Measurements from ENCODE around the gene MYO3B. TPM values are rescaled to one million over a fixed set of nuclear protein-coding genes. Genes with fewer than 3 reads are reported as not detected.

Gene MYO3B
- total RNA-seq, 5 donors from 2014 or later (not counting 1 experiment from before 2014, with no cell fraction given) = 0.26 to 0.28 TPM; not detected in 3

- CTCF ChIA-PET = interaction anchor here in 1 of 2 donors (0.8 kb wide), 1 partner anchor 13 kb away, joined by 3 read pairs; no protein-coding TSS in a partner anchor
- DNase-seq (no peak), ATAC-seq (replicated peaks in 1 of 4) (no peak)
- no peaks in the 10 kb centered on the region for H3K9me3 ChIP-seq
- no peaks in the 10 kb centered on the region for H3K4me1 ChIP-seq (ENCODE audit: control insufficient read depth in 1 of 2, extremely low read depth in 1 of 2, insufficient read depth in 2 of 2, low read length in 2 of 2)
- POLR2A ChIA-PET = interaction anchor here (0.5 to 0.6 kb wide), 2 partner anchors 462 to 1151 kb away, joined by 3 read pairs; no protein-coding TSS in a partner anchor
- Mint-ChIP-seq H3K27me3 (peaks cover 15 to 30% of the 10 kb centered on the region in 2 donors), H3K4me1 (no peaks in the 10 kb centered on the region), H3K36me3 (no peaks in the 10 kb centered on the region), H3K27ac (no peak overlapping the region), H3K4me3 (no peak overlapping the region), H3K9me3 (no peaks in the 10 kb centered on the region)
- no peaks in the 10 kb centered on the region for H3K36me3 ChIP-seq (ENCODE audit: control insufficient read depth in 2 of 2, extremely low read depth in 1 of 2, insufficient read depth in 1 of 2, low read length in 1 of 2)
- H3K27me3 ChIP-seq (replicated peaks in 1 of 2; ENCODE audit: control insufficient read depth in 2 of 2, extremely low read depth in 1 of 2, insufficient read depth in 2 of 2, low read length in 1 of 2) = no peaks in the 10 kb centered on the region
- no peak overlapping the region for H3K4me3 ChIP-seq (ENCODE audit: control insufficient read depth in 1 of 2, extremely low read depth in 1 of 2, low read length in 1 of 2)
- no peak overlapping the region for H3K27ac ChIP-seq (ENCODE audit: low read length)
- no CpG with 5 or more reads among the region's 2 CpGs for WGBS (ENCODE audit: insufficient coverage)
These were observed 203.7 kb downstream of the MYO3B start for GRCh38 chr2:170381678-170382077.

- ChIA-PET POLR2A (no interaction called here), CTCF (no interaction called here)
- Histone ChIP-seq H3K27me3 (replicated peaks in 1 of 2; ENCODE audit: control insufficient read depth in 2 of 2, extremely low read depth in 1 of 2, insufficient read depth in 2 of 2, low read length in 1 of 2) (no peaks in the 10 kb centered on the region), H3K9me3 (no peaks in the 10 kb centered on the region), H3K4me3 (ENCODE audit: control insufficient read depth in 1 of 2, extremely low read depth in 1 of 2, low read length in 1 of 2) (no peak overlapping the region), H3K27ac (ENCODE audit: low read length) (no peak overlapping the region), H3K4me1 (ENCODE audit: control insufficient read depth in 1 of 2, extremely low read depth in 1 of 2, insufficient read depth in 2 of 2, low read length in 2 of 2) (no peaks in the 10 kb centered on the region), H3K36me3 (ENCODE audit: control insufficient read depth in 2 of 2, extremely low read depth in 1 of 2, insufficient read depth in 1 of 2, low read length in 1 of 2) (no peaks in the 10 kb centered on the region)
- no peak for ATAC-seq (replicated peaks in 1 of 4)
- Mint-ChIP-seq H3K27ac (no peak overlapping the region), H3K36me3 (no peaks in the 10 kb centered on the region), H3K9me3 (no peaks in the 10 kb centered on the region), H3K27me3 (peaks cover 21 to 26% of the 10 kb centered on the region in 2 donors), H3K4me1 (no peaks in the 10 kb centered on the region), H3K4me3 (no peak overlapping the region)
- DNase-seq = no peak
- WGBS (ENCODE audit: insufficient coverage) = 79% methylated on average over 3 of the region's 3 CpGs
These were observed 208.6 kb downstream of the MYO3B start for GRCh38 chr2:170386554-170386953.

GRCh38 chr2:170391018-170391417, 213.1 kb downstream of the MYO3B start:
- Mint-ChIP-seq H3K27me3 (peaks cover 27 to 45% of the 10 kb centered on the region in 2 donors), H3K27ac (no peak overlapping the region), H3K4me3 (no peak overlapping the region), H3K4me1 (no peaks in the 10 kb centered on the region), H3K9me3 (no peaks in the 10 kb centered on the region), H3K36me3 (no peaks in the 10 kb centered on the region)
- H3K27me3 ChIP-seq (replicated peaks in 1 of 2; ENCODE audit: control insufficient read depth in 2 of 2, extremely low read depth in 1 of 2, insufficient read depth in 2 of 2, low read length in 1 of 2) = no peaks in the 10 kb centered on the region
- H3K4me1 ChIP-seq (ENCODE audit: control insufficient read depth in 1 of 2, extremely low read depth in 1 of 2, insufficient read depth in 2 of 2, low read length in 2 of 2) = no peaks in the 10 kb centered on the region
- no peak overlapping the region for H3K27ac ChIP-seq (ENCODE audit: low read length)
- WGBS (ENCODE audit: insufficient coverage) = no CpG with 5 or more reads among the region's 2 CpGs
- ATAC-seq (replicated peaks in 1 of 4) (no peak), DNase-seq (no peak)
- H3K9me3 ChIP-seq = no peaks in the 10 kb centered on the region
- no peaks in the 10 kb centered on the region for H3K36me3 ChIP-seq (ENCODE audit: control insufficient read depth in 2 of 2, extremely low read depth in 1 of 2, insufficient read depth in 1 of 2, low read length in 1 of 2)
- CTCF ChIA-PET = no interaction called here
- POLR2A ChIA-PET = no interaction called here
- no peak overlapping the region for H3K4me3 ChIP-seq (ENCODE audit: control insufficient read depth in 1 of 2, extremely low read depth in 1 of 2, low read length in 1 of 2)

GRCh38 chr2:170391697-170392096, 213.8 kb downstream of the MYO3B start:
- Mint-ChIP-seq H3K4me3 (no peak overlapping the region), H3K27ac (no peak overlapping the region), H3K9me3 (no peaks in the 10 kb centered on the region), H3K4me1 (no peaks in the 10 kb centered on the region), H3K27me3 (peaks cover 25 to 43% of the 10 kb centered on the region in 2 donors), H3K36me3 (no peaks in the 10 kb centered on the region)
- Histone ChIP-seq H3K4me3 (ENCODE audit: control insufficient read depth in 1 of 2, extremely low read depth in 1 of 2, low read length in 1 of 2) (no peak overlapping the region), H3K9me3 (no peaks in the 10 kb centered on the region), H3K36me3 (ENCODE audit: control insufficient read depth in 2 of 2, extremely low read depth in 1 of 2, insufficient read depth in 1 of 2, low read length in 1 of 2) (no peaks in the 10 kb centered on the region), H3K4me1 (ENCODE audit: control insufficient read depth in 1 of 2, extremely low read depth in 1 of 2, insufficient read depth in 2 of 2, low read length in 2 of 2) (no peaks in the 10 kb centered on the region), H3K27ac (ENCODE audit: low read length) (no peak overlapping the region), H3K27me3 (replicated peaks in 1 of 2; ENCODE audit: control insufficient read depth in 2 of 2, extremely low read depth in 1 of 2, insufficient read depth in 2 of 2, low read length in 1 of 2) (no peaks in the 10 kb centered on the region)
- no CpG with 5 or more reads among the region's 5 CpGs for WGBS (ENCODE audit: insufficient coverage)
- CTCF ChIA-PET = interaction anchor here in 1 of 2 donors (0.7 kb wide), 3 partner anchors 17 to 44 kb away, joined by 3 to 7 read pairs (median 6); no protein-coding TSS in a partner anchor
- no peak for ATAC-seq (replicated peaks in 1 of 4)
- POLR2A ChIA-PET = no interaction called here
- no peak for DNase-seq

GRCh38 chr2:170393861-170394498, 216.0 kb downstream of the MYO3B start:
- WGBS (ENCODE audit: insufficient coverage) = no CpG with 5 or more reads among the region's 2 CpGs
- POLR2A ChIA-PET = no interaction called here
- ATAC-seq (replicated peaks in 1 of 4) (no peak), DNase-seq (no peak)
- Histone ChIP-seq H3K36me3 (ENCODE audit: control insufficient read depth in 2 of 2, extremely low read depth in 1 of 2, insufficient read depth in 1 of 2, low read length in 1 of 2) (no peaks in the 10 kb centered on the region), H3K27me3 (replicated peaks in 1 of 2; ENCODE audit: control insufficient read depth in 2 of 2, extremely low read depth in 1 of 2, insufficient read depth in 2 of 2, low read length in 1 of 2) (no peaks in the 10 kb centered on the region), H3K4me1 (ENCODE audit: control insufficient read depth in 1 of 2, extremely low read depth in 1 of 2, insufficient read depth in 2 of 2, low read length in 2 of 2) (no peaks in the 10 kb centered on the region), H3K27ac (ENCODE audit: low read length) (no peak overlapping the region), H3K4me3 (ENCODE audit: control insufficient read depth in 1 of 2, extremely low read depth in 1 of 2, low read length in 1 of 2) (no peak overlapping the region), H3K9me3 (no peaks in the 10 kb centered on the region)
- Mint-ChIP-seq H3K36me3 (no peaks in the 10 kb centered on the region), H3K27me3 (peaks cover 35 to 50% of the 10 kb centered on the region in 2 donors), H3K27ac (no peak overlapping the region), H3K4me1 (peaks cover 0 to 4% (median 0%) of the 10 kb centered on the region in 3 donors), H3K9me3 (no peaks in the 10 kb centered on the region), H3K4me3 (no peak overlapping the region)
- CTCF ChIA-PET = interaction anchor here in 1 of 2 donors (0.8 kb wide), 1 partner anchor 32 kb away, joined by 3 read pairs; no protein-coding TSS in a partner anchor

- Mint-ChIP-seq H3K4me1 (peaks cover 0 to 4% (median 0%) of the 10 kb centered on the region in 3 donors), H3K9me3 (no peaks in the 10 kb centered on the region), H3K4me3 (no peak overlapping the region), H3K27me3 (peaks cover 39 to 44% of the 10 kb centered on the region in 2 donors), H3K36me3 (no peaks in the 10 kb centered on the region), H3K27ac (no peak overlapping the region)
- ATAC-seq (replicated peaks in 1 of 4) (no peak), DNase-seq (no peak)
- Histone ChIP-seq H3K27me3 (replicated peaks in 1 of 2; ENCODE audit: control insufficient read depth in 2 of 2, extremely low read depth in 1 of 2, insufficient read depth in 2 of 2, low read length in 1 of 2) (no peaks in the 10 kb centered on the region), H3K36me3 (ENCODE audit: control insufficient read depth in 2 of 2, extremely low read depth in 1 of 2, insufficient read depth in 1 of 2, low read length in 1 of 2) (no peaks in the 10 kb centered on the region), H3K4me3 (ENCODE audit: control insufficient read depth in 1 of 2, extremely low read depth in 1 of 2, low read length in 1 of 2) (no peak overlapping the region), H3K4me1 (ENCODE audit: control insufficient read depth in 1 of 2, extremely low read depth in 1 of 2, insufficient read depth in 2 of 2, low read length in 2 of 2) (no peaks in the 10 kb centered on the region), H3K27ac (ENCODE audit: low read length) (no peak overlapping the region), H3K9me3 (no peaks in the 10 kb centered on the region)
- POLR2A ChIA-PET = interaction anchor here in 1 of 2 donors (0.6 kb wide), 1 partner anchor 16 kb away, joined by 4 read pairs; no protein-coding TSS in a partner anchor
- CTCF ChIA-PET = interaction anchor here in 1 of 2 donors (0.8 kb wide), 1 partner anchor 33 kb away, joined by 3 read pairs; no protein-coding TSS in a partner anchor
These were observed 216.9 kb downstream of the MYO3B start for GRCh38 chr2:170394641-170395387.
